Activated CD4-positive, alpha-beta T cell treated with anti-CD3 and anti-CD28 coated beads for 24 hours (primary cell): Measurements from ENCODE around the gene PTRHD1.
"Not testable (repeated sequence)": the region's sequence is repeated elsewhere in the genome, so short reads cannot be mapped to it uniquely, and the experiment has no call there.

Source experiments
- DNase-seq, 2 donors: peaks; one replicate each; pipeline ENCODE4 v3.0.0-alpha.2; 2020; ENCODE audit warnings: low read depth in 2 of 2

PTRHD1 gene

DNA sequence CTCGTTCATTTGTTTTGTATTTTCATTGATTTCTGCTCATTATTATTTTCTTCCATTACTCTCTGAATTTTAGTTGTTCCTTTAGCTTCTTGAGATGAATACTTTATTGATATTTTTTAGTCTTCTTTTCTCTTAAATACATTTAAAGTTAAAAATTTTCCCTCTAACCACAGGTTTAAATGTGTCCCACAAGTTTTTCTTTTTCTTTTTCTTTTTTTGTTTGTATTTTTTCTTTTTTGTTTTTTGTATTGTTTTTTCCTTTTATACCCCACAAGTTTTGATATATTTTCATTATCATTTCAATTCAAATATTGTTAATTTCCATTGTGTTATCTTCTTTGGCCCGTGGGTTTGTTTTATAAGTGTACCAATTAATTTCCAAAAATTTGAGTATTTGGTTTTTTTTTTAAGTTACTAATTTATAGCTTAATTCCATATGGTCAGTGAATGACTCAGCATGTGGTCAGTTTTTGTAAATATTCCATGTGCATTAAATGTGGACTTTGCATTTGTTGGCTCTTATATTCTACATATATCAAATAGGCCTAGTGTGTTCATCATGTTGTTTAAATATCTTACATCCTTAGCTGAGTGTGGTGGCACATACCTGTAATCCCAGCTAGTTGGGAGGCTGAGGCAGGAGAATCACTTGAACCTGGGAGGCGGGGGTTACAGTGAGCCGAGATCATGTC, 16.3 kb upstream of the PTRHD1 start:
- no peak for DNase-seq

DNA sequence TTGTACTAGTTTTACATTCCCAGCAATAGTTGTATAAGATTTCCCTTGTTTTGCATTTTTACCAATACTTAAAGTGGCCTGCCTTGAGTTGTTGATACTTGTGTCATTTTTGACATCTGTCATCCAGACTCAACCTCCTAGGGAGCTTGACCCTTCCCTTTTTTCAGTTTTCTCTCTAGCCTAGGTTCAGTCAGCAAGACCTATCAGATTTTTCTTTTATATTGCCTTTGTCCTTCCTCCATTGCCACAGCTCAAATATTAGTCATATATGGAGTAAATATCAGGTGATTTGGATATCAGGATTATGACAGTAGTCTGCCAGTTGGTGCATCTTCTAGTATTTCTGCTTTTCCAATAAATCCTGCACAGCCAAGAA, 13.5 kb upstream of the PTRHD1 start:
- no peak for DNase-seq

DNA sequence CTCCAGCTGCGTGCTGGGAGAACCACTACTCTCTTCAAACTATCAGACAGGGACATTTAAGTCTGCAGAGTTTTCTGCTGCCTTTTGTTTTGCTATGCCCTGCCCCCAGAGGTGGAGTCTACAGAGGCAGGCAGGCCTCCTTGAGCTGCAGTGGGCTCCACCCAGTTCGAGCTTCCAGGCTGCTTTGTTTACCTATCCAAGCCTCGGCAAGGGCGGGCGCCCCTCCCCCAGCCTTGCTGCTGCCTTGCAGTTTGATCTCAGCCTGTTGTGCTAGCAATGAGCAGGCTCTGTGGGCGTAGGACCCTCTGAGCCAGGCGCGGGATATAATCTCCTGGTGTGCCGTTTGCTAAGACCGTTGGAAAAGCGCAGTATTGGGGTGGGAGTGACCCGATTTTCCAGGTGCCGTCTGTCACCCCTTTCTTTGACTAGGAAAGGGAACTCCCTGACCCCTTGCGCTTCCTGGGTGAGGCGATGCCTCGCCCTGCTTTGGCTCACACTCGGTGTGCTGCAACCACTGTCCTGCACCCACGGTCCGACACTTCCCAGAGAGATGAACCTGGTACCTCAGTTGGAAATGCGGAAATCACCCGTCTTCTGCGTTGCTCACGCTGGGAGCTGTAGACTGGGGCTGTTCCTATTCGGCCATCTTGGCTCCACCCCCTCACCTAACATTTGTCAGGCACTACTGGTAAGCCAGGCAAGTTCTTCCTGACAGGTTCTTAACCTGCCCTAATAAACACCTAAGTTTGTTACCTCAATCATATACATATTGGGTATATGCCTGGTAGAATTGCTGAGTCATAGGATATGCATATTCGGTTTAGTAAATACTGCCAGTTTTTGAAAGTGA, 12.8 kb upstream of the PTRHD1 start:
- not testable (repeated sequence) for DNase-seq

DNA sequence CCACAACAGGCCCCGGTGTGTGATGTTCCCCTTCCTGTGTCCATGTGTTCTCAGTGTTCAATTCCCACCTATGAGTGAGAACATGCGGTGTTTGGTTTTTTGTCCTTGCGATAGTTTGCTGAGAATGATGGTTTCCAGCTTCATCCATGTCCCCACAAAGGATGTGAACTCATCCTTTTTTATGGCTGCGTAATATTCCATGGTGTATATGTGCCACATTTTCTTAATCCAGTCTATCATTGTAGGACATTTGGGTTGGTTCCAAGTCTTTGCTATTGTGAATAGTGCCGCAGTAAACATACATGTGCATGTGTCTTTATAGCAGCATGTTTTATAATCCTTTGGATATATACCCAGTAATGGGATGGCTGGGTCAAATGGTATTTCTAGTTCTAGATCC, 7.3 kb upstream of the PTRHD1 start:
- DNase-seq: not testable (repeated sequence)

DNA sequence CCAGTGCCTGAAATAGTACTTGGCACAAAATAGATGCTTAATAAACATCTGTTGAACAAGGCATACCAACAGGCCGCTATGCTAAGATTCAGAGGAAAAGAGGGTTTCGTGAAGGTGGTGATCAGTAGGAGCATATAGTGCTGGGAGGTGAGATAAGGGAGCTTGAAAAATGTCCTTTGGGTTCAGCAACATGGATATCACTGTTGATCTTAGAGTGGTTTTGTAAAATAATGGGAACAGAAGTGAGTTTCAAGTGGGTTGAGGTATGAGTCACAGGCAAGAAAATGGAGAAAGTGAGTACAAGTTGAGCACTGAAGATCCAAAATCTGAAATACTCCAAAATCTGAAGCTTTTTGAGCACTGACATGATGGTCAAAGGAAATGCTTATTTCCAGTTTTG, 4.5 kb upstream of the PTRHD1 start:
- no peak for DNase-seq

DNA sequence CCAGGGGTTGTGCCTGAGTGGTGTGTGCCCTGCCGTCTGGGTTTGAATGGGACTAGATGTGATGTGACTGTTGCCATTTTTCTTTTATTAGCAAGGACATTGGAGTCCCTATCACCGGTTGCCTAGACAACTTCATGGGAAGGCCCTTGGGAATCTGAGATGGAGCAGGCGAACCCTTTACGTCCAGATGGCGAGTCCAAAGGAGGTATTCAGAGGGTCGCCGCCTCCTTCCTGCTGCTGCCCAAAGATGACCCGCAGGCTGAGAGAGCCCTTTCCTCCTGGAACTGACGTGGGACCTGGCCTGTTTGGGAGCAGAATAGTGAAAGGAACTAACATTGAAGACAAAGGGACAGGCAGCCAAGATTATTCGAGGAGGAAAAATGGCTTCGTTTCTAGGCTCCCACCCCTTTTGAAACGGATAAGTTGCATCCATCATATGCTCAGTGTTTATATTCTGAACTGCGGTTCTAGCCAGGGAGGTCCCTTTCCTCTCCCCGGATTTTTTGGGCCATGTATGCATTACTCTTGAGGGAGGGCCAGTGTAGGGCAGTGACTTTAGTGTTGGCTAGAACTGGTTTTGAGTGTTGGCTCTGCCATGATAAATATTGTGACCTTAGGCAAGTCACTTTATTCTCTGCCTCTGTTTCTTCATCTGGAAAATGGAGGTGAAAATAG, 707 bp upstream of the PTRHD1 start:
- no peak for DNase-seq

DNA sequence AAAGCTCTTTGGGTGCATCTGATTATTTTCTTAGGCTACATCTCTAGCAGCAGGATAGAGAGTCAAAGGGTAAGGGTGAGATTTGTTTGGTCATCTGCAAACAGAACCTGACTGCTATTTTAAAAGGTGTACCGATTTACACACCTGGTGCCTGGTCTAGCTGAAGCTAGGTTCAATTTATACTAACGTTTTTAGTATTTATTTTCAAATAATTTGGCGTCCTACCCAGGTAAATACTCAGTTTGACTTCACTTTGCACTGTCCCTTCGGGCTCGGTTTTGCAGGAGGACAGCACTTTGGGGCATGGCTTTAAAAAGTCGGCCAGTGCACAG, 683 bp downstream of the PTRHD1 start:
- DNase-seq: no peak

DNA sequence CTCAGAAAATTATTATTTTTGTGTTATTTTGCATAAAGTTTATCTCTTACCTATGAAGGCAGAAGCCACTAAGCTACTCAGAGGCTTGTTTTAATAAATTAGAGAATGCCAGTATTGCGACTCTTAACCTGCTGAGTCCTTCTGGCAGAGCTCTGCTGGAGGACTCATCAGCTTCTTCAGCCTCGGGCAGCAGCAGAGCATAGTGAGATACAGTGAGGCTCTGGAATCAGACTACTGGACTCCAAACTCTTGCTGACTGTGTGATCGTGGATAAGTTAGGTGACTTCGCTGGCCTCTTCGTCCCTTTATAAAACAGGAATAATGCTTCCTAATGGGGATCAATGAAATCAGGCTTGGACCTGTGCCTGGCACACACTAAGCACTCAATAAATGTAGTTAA, 1.7 kb downstream of the PTRHD1 start:
- DNase-seq: no peak

DNA sequence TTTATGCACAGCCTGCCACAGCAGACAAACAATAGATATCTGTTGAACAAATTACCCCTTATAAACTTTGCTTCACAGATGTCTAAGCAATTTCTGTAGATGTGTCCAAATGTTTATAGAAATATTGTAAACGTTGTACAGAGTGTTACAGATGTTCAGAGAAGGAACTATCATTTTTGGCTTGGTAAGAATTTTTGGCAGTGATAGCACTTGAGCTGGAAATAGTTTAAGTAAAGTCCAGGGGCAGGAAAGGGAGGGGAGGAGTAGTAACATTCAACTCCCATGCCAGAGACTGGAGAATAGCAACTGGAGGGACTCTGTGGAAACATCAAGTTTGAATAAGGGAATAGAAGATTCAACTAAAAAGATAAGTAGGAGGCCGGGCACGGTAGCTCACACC, 4.4 kb downstream of the PTRHD1 start:
- DNase-seq: no peak

DNA sequence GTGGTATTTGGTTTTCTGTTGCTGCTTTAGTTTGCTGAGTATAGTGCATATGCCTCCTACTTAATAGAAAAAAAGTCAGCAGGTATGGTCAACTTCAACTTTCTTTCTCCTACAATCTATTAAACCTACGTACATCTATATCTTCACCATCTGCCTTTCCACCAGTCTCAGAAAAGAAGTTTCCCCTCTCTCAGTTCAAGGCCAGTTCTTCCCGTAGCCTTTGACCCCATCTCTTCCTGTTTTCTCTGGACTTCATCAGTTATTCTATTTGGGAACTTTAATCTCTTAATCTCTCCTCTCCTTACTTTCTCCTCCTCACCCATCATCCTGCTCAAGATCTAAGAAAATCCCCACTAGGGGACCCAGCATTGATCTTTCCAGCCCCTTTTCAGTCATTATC, 5.7 kb downstream of the PTRHD1 start:
- no peak for DNase-seq

DNA sequence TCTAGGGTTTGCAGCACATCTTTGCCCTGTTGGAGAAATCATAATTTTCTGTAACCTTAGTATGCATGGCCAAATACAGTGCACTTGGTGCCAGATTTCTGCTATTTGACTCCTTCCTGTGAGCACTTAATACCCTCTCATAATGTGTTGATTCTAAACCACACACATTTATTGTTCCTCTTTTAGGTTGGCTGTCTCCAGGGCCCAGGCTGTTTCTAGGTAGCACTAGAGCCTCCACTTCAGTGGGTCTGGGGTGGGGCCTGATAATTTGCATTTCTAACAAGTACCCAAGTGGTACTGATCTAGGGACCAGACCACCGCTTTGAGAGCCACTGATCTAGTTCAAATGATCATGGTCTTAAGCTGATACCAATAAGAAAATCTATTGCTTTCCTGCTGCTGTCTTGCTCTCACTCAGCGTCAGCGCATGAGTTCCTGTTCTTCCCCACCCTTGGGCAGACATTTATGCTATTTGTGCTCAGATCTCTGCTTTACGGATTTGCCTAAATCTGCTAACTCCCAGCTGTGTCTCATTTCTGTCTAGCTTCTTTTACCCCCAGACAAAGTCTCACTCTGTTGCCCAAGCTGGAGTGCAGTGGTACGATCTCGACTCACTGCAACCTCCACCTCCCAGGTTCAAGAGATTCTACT, 7.4 kb downstream of the PTRHD1 start:
- DNase-seq: no peak

DNA sequence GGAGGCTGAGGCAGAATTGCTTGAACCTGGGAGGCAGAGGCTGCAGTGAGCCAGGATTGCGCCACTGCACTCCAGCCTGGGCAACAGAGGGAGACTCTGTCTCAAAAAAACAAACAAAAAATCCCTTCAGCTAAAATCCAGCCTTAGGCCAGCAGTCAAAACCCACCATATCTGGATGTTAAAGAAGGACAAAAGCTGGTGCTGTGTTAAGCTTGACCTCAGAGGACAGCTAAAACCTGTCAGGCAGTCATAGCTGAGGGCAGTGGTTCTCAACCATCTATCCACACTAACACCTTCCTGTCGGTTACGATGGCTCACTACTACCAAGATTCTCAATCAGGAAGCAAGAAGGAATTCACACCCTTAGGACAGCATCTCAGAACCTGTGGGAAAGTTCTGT, 9.6 kb downstream of the PTRHD1 start:
- no peak for DNase-seq

DNA sequence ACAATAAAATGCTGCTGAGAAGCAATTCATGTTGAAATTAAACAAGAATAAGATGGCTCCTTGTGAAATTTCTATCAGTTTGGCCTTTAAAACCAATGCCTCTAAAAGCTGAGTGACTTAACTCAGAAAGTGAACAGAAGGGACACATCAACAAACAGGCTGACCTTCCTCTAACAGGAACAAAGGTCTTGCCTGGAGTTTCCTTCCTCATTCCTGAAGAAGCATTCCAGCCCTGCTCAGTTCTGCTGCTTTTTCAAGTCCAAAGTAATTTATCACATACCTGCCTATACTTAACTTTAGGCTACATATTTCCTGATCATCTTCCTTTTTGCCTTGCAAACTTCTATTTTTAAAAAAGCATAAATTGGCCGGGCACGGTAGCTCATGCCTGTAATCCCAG, 14.1 kb downstream of the PTRHD1 start:
- no peak for DNase-seq

DNA sequence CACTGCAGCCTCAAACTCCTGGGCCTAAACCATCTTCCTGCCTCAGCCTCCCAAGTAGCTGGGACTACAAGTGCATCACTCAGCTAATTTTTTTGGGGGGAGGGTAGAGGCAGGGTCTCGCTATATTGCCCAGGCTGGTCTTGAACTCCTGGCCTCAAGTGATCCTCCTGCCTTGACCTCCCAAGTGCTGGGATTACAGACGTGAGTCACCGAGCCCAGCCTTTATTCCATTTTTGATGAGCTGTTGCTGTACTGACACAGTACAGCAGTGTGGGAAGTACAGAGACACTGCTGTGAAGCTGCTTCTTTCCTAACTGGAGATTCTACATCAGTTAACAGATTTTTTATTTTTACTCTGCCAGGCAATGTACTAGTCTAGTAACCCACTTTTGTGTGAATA, 18.8 kb downstream of the PTRHD1 start:
- DNase-seq: no peak

DNA sequence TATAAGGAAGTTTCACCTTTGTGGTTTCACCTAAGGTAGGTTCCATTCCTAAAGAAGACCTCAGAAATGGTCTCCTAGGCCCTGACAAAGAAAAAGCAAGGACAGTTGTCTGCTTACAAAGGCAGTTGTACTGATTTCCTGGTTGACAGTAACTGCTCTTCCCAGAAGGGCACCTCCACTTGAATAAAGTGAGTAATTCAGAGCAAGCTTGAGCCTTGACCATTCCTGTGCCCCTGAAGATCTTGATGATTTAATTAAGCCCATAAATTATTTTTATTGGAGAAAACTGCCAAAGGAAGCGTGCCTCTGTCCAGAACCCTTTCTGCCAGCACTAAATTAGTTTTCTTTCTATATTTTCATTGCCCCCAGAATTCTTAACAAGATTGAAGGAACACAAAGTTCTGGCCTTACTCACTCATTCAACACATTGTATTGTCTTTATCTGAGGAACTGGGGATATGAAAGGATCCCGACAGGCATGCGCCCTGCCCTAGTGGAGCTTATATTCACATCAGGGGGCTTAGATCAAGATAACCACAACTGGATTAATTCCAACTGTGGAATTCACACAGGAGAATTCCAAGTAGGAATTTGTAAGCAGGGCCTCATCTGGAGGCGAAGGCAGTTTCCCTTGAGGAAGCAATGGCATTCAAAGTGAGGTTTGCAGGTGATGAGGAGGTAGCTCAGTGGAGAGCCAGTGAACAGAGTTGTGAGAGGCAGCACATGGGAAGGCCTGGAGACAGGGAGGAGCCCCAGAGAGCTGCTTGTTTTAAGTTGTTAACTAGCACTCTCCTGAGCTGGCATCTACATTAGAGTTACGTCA, 21.2 kb downstream of the PTRHD1 start:
- DNase-seq: no peak

DNA sequence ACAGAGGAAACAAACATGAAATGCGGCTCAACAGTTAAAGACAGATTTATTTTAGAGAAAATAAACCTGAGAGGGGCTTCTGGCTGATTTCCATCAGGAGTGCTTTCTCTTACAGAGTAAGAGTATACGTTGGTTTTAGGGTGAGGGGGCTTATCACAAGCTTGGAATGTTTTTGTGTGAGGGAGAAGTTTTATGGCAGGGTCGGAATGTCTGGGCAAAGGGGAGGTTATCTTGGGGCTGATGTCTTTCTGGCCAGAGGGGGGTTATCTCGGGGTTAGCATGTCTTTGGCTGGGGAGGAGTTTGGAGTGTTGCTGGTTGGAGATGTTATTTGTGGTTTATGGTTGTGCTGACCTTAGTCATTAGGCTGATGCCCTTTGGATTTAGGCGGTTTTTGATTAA, 22.1 kb downstream of the PTRHD1 start:
- DNase-seq: no peak

DNA sequence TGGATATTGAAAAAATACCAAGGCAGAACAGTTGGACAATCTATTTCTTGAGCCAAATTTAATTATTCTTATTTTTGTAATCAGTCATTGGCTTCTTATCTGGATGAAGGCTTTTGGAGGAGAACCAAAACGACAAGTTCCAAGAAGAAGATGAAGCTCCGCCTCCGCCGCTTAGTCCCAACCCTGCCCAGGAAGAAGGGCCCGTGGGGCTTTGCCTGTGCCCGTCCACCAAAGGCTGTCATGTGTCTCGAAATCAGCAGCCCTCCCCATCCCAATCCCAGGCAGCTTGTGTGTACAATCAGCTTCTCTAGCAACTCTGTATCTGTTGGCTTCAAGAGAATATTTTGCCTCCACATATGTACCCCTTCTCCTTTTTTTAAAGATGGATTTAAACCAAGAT, 24.6 kb downstream of the PTRHD1 start:
- DNase-seq: no peak

DNA sequence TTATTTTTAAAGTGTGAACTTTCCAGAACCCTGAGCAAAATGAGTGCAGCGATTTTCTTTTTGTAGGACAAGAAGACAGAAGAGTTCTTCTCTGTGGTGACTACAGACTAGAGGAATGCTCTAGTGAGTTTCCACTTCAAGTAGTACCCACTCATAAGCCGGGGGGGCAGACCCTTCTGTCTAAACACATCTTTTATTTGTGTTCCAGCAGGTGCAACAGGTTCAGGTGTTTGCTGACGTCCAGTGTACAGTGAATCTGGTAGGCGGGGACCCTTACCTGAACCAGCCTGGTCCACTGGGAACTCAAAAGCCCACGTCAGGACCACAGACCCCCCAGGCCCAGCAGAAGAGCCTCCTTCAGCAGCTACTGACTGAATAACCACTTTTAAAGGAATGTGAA, 25.2 kb downstream of the PTRHD1 start:
- DNase-seq: no peak

DNA sequence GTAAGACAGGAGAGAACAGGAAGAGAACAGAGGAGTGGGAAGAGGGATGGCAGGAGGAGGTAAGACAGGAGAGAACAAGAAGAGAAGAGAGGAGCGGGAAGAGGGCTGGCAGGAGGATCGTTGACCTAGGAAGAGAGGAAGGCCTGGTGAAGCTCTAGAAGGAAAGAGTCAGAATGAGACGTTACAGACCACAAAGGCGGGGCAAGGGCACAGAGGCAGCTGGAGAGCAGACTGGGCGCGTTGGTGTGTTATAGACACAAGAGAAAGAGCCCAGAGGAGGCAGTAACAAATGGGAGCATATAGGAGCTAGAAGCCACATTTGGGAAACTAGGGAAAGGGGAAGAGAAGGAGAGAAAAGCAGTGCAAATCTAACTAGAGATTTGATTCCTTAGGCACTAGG, 26.6 kb downstream of the PTRHD1 start:
- peak in 1 of 2 donors; percentile 3 for DNase-seq

DNA sequence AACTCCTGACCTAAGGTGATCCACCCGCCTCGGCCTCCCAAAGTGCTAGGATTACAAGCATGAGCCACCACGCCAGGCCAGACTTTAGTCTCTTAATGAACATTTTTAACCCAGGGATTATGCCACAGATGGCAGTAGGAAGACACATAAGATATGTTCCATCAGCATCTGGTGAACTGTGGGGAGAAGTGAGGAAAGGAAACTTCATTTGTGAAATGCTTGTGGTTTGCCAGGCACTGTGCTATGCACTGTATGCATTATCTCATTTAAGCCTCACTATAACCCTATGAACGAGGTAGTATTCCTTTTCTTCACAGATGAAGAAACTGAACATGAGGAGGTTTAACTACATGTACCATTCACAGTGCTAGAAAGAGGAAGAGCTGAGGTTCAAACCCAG, 29.3 kb downstream of the PTRHD1 start:
- no peak for DNase-seq

DNA sequence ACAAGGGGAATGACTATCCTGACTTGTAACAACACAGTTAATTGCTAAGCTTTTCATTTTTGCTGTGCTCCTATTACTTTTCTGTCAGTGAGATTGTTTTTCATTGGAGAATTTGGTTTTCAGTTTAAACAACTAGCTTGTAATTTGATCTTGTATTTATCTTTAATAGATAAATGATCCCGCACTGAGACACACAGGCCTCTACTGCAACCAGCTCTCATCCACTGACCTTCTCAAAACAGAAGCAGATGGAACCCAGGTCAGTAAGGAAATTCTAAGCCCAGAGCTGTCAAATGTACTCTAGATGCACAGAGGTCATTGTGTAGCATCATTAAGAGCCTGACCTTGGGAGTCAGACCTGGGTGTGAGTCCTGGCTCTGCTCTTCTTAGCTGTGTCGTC, 30.7 kb downstream of the PTRHD1 start:
- no peak for DNase-seq

DNA sequence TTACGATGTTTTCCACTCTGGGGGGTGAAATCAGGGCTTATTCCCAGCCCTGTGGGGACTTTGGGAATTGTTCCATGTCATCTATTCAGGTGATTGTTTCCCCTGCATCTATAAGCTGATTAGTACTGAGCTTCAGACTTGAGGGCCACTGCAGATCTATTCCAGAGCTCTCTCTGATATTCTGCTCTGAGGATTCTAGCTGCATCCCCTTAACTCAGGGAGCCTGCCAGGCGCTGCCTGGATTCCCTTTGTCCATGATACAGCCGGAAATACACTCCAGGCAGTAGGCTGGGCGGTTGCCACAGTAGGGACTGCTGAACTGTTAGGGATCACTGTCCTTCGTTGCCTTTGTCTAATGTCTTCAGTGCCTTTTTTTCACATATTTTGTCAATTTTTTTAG, 31.3 kb downstream of the PTRHD1 start:
- DNase-seq: no peak
